Urinary bladder (tissue), 4 donors: ENCODE results near the gene ITLN1. TPM values are rescaled to one million over a fixed set of nuclear protein-coding genes. Genes with fewer than 3 reads are reported as not detected.

Source experiments
- DNase-seq: peaks from one replicate; pipeline ENCODE4 v3.0.0-alpha.2; 2015; ENCODE audit errors: extremely low spot score
- H3K27ac ChIP-seq: one replicate; pipeline ENCODE4 v1.5.1; 2013; ENCODE audit warnings: low read depth, mild to moderate bottlenecking, moderate library complexity
- H3K36me3 ChIP-seq: one replicate; pipeline ENCODE4 v1.6.1; 2013; ENCODE audit warnings: mild to moderate bottlenecking, moderate library complexity; ENCODE audit not compliant: insufficient read depth
- H3K4me1 ChIP-seq: one replicate; pipeline ENCODE4 v1.6.1; 2013; ENCODE audit warnings: mild to moderate bottlenecking, moderate library complexity; ENCODE audit not compliant: insufficient read depth
- H3K4me3 ChIP-seq: one replicate; pipeline ENCODE4 v1.5.1; 2013; ENCODE audit warnings: low read depth, low read length
- WGBS: extraction: QIAGEN DNeasy Blood & Tissue Kit; methylation state at CpG from one replicate; pipeline ENCODE4 v1.1.7; 2013; 5-methylcytosine and 5-hydroxymethylcytosine counted together
- polyA plus RNA-seq: library from polyadenylated mRNA; stranded (reverse); fragments of 200-250 nt; gene quantifications from one replicate; pipeline ENCODE4 v1.2.3, GENCODE V29; 2013
- total RNA-seq: library from RNA; depleted of rRNA; stranded (reverse); fragments of >200 nt; gene quantifications from one replicate; pipeline ENCODE4 v1.2.3, GENCODE V29; 2014
- donor health status: healthy with polysubstance abuse.
- donor health status: healthy.

ITLN1 gene
- total and polyA plus RNA-seq, 2 donors: 0.56 to 3.4 TPM

DNA sequence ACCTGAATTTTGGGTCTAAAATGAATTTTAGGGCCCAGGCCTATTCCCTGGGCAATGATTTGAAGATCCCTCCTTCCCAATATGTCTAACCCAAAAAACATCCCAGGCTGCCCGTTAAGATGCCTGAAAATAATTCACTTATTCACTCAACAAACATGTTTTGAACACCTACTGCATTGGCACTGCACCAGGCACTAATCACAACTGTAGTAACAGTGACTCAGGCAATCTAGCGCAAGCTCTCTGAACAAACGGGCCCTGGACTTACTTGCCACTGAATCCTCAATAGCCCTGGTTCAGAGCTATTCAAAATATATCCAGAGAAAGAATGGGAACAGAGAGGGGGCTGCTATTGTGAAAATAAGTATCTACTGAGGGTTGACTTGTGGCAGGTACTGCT, 26.5 kb downstream of the ITLN1 start:
- Histone ChIP-seq H3K4me1 (no peaks in the 10 kb centered on the region), H3K4me3 (no peak overlapping the region), H3K36me3 (no peaks in the 10 kb centered on the region), H3K27ac (no peak overlapping the region)
- WGBS: 78% methylated on average over 3 of the region's 3 CpGs
- DNase-seq: no peak

DNA sequence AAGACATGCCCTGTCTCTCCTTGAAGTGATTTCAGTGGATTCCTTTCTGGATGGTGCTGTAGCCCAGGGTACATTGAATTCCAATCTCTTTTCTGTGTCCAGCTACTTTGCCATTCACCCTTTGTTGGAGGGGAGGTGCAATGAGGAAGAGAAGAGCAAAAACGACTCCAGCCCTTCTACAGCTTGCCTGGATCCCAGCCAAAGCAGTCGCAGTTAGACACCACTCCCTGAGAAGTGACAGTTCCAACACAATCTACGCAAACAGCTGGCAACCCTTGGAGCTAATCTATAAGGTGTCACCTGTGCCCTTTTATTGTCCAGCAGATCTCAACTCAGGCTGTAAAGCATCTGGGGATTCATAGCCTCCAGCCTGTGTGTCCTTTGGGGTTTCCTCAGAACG, 26.9 kb downstream of the ITLN1 start:
- DNase-seq: no peak
- 35% methylated on average over 4 of the region's 4 CpGs for WGBS
- H3K4me1 ChIP-seq: no peaks in the 10 kb centered on the region
- H3K4me3 ChIP-seq: no peak overlapping the region
- no peaks in the 10 kb centered on the region for H3K36me3 ChIP-seq
- no peak overlapping the region for H3K27ac ChIP-seq

DNA sequence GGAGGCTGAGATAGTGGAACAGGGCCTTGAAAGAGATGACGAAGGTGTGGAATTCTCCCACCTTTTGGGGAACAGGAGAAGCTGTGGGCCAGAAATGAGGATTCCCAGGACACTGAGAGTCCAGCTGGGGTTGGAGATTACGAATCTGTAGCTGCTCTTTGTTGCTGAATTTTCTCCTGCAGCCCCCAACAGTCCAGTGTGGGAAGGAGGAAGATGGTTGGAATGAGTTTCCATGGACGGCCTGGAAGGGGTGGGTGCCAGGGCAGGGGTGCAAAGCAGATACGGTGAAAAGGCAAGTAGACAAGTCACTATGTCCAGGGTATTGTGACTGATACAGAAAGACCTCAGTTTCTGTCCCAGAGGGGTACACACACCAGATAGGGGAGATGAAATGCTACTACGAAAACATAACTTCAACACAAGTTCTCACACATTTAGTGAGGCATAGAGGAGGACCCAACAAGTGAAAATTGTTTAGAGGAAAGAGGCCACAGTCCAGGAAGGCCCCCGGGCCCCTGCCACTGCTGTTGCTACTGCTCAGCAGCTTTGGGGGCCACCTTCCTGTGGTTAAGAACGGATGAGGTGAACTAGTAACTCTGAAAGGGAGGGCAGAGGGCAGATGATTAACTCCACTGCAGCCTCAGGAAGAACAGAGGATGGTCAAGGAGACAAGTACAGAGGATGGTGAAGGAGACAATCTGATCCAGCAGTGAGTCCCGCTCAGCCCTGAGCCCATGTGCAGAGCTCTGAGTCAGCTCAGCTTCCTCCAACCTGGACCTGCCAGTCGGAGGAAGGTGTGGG, 29.6 kb downstream of the ITLN1 start:
- H3K4me3 ChIP-seq: no peak overlapping the region
- DNase-seq: no peak
- H3K4me1 ChIP-seq: no peaks in the 10 kb centered on the region
- H3K36me3 ChIP-seq: no peaks in the 10 kb centered on the region
- 62% methylated on average over 9 of the region's 9 CpGs for WGBS
- no peak overlapping the region for H3K27ac ChIP-seq

DNA sequence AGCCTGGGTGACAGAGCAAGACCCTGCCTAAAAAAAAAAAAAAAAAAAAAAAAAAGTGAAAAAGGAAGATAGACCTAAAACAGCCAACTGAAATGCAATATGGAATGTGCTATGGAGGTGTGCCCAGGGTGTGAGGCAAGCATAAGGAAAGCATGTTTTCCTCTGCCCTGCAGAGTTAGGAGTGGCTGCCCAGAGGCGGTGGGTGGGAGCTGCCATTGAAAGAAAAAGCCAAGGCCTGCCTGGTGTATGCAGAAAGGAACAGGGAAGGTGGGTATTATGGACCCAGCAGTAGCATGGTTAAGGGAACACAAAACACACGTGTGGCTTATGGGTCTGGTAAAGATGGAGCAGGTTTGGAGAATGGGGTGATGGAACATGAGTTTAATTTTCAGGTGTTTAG, 31.2 kb downstream of the ITLN1 start:
- Histone ChIP-seq H3K27ac (no peak overlapping the region), H3K4me3 (no peak overlapping the region), H3K36me3 (no peaks in the 10 kb centered on the region), H3K4me1 (no peaks in the 10 kb centered on the region)
- no peak for DNase-seq
- 86% methylated on average over 2 of the region's 2 CpGs for WGBS

DNA sequence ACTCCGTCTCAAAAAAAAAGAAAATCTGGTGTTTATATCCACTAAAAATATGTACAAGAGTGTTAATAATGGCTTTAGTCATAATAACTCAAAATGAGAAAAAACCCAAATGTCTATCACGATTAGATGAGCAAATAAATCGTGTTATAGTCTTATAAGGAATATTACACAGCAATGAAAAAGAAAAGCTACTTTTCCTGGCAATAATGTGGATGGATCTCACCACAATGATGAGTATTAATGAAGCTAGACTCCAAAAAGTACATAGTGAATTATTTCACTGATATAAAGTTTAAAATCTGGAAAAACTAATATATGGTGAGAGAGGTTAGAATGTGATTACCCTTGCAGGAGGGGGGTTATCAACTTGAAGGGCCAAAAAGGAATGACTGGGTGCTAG, 32.0 kb downstream of the ITLN1 start:
- H3K27ac ChIP-seq: no peak overlapping the region
- no peaks in the 10 kb centered on the region for H3K36me3 ChIP-seq
- DNase-seq: no peak
- 91% methylated on average over 3 of the region's 3 CpGs for WGBS
- no peaks in the 10 kb centered on the region for H3K4me1 ChIP-seq
- H3K4me3 ChIP-seq: no peak overlapping the region

DNA sequence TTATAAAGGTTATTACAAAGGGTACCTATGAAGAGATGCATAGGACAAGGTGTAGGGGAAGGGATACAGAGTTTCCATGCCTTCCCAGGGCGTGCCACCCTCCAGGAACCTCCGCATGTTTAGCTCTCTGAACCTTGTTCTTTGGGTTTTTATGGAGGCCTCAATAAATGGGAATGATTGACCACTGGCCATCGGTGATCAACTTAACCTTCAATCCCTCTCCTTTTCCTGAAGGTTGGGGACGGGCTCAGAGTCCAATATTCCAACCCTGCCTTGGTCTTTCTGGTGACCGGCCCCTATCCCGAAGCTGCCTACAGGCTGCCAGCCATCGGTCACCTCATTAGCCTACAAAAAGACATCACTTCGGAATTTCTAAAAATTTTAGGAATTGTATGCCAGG, 34.0 kb downstream of the ITLN1 start:
- no peak for DNase-seq
- Histone ChIP-seq H3K27ac (no peak overlapping the region), H3K4me3 (no peak overlapping the region), H3K36me3 (no peaks in the 10 kb centered on the region), H3K4me1 (no peaks in the 10 kb centered on the region)
- WGBS: 86% methylated on average over 8 of the region's 8 CpGs

DNA sequence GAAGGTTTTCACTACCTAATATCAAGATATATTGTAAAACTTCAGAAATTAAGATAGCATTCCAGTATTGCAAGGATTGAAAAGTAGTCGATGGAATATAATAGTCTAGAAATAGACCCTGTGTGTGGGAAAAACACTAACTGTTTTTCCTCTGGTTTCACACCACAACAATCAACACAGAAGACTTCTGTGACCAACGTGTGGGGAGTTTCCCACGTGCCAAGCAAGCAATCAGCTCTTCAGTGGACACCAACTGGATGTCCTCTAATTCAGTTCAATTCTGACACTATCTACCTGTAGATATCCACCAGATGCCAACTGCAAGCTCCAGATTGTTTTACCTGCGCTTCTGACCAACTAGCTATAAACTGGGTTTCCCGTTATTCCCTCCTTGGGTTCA, 34.4 kb downstream of the ITLN1 start:
- no peak for DNase-seq
- H3K27ac ChIP-seq: no peak overlapping the region
- H3K4me3 ChIP-seq: no peak overlapping the region
- no peaks in the 10 kb centered on the region for H3K36me3 ChIP-seq
- WGBS: 80% methylated on average over 5 of the region's 5 CpGs
- no peaks in the 10 kb centered on the region for H3K4me1 ChIP-seq

DNA sequence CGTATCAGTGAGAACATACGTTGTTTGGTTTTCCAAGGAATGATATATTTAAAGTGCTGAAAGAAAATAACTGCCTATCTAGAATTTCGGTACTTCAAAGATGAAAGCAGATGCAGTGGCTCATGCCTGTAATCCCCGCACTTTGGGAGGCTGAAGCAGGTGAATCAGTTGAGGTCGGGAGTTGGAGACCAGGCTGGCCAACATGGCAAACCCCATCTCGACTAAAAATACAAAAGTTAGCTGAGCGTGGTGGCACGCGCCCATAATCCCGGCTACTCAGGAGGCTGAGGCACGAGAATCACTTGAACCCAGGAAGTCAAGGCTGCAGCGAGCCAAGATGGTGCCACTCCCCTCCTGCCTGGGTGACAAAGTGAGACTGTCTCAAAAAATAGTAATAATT, 38.7 kb downstream of the ITLN1 start:
- no peak overlapping the region for H3K4me3 ChIP-seq
- no peaks in the 10 kb centered on the region for H3K4me1 ChIP-seq
- H3K27ac ChIP-seq: no peak overlapping the region
- no peaks in the 10 kb centered on the region for H3K36me3 ChIP-seq
- WGBS: 86% methylated on average over 12 of the region's 12 CpGs
- no peak for DNase-seq

DNA sequence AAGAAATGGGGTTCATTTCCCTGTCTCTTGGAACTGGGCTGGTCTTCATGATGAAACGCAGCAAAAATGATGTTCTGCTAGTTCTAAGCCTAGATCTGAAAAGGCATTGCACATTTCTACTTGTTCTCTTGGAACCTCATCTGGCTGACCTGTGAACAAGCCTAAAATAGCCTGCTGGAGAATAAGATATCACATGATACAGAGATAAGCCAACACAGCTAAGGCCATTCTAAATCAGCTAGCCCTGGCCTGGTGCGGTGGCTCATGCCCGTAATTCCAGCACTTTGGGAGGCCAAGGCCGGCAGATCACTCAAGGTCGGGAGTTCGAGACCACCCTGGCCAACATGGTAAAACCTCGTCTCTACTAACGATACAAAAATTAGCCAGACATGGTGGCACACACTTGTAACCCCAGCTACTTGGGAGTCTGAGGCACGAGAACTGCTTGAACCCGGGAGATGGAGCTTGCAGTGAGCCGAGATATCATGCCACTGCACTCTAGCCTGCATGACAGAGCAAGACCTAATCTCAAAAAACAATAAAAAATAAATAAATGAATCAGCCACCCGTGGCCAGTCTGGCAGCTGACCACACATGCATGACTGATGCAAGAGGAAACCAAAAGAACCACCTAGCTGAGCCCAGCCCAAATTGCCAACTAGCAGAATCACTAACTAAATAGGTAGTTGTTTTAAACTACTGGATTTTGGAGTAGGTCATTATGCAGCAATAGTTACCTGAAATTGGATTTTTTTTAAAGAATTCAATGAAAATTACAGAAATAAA, 40.3 kb downstream of the ITLN1 start:
- Histone ChIP-seq H3K27ac (no peak overlapping the region), H3K4me3 (no peak overlapping the region), H3K4me1 (no peaks in the 10 kb centered on the region), H3K36me3 (no peaks in the 10 kb centered on the region)
- DNase-seq: no peak
- 85% methylated on average over 12 of the region's 12 CpGs for whole genome bisulfite sequencing

DNA sequence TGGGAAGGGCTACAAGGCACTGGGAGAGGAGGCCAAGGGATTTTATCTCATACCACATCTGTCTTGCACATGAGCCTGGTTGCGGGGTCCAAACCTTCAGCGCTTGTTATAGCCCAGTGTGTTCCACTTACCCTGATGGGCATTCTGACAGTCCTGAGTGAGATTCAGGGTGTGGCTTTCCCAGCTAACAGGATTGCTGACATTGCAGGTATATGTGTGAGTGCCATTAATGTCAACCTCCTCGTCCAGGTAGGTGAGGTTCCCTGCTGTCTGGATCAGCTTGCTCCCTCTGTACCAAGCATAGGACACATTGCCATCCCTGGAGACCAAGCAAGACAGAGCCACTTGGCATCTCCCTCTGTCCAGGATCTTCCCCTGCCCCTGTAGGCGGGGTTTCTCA, 43.9 kb downstream of the ITLN1 start:
- Histone ChIP-seq H3K4me3 (no peak overlapping the region), H3K27ac (no peak overlapping the region), H3K4me1 (no peaks in the 10 kb centered on the region), H3K36me3 (no peaks in the 10 kb centered on the region)
- WGBS: 87% methylated on average over 4 of the region's 4 CpGs
- DNase-seq: no peak

DNA sequence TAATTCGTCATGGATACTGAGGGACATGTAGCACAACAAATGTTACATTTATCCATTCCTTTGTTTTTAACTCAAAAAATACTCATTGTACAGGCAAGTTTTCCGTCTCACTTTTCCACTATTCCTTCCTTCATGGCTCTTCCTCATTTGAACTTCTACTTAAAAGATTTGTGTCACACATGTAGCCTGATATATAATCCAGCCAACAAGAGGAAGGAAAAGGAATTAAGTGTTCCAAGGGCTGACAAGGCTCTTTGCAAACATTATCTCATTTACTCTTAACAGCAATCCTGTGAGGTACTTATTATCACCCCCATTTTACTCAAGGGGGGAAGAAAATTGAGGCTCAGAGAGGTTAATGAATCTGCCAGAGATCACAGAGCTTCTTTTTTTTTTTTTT, 45.2 kb downstream of the ITLN1 start:
- Histone ChIP-seq H3K36me3 (no peaks in the 10 kb centered on the region), H3K4me3 (no peak overlapping the region), H3K4me1 (no peaks in the 10 kb centered on the region), H3K27ac (no peak overlapping the region)
- no peak for DNase-seq
- WGBS: 69% methylated on average over 2 of the region's 2 CpGs

DNA sequence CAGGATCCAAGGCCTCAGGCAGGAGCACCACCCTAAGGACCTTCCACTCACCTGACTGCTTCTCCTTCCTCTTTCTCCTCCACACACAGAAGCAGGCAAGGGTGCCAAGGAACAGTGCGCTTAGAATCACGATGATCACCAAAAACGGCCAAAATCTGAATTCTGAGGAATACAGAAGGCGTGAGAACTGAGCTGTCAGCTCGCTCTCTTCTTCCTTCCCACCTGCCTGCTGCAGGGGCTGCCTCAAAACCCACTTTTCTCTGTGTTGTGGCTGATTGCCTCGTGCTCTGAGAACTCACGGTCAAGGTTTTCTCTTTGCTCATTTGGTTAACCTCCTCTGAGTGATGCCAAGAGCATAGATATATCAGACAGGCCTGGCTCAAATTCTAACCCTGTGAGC, 46.1 kb downstream of the ITLN1 start:
- Histone ChIP-seq H3K36me3 (no peaks in the 10 kb centered on the region), H3K27ac (no peak overlapping the region), H3K4me1 (no peaks in the 10 kb centered on the region), H3K4me3 (no peak overlapping the region)
- no peak for DNase-seq
- 78% methylated on average over 7 of the region's 7 CpGs for WGBS

DNA sequence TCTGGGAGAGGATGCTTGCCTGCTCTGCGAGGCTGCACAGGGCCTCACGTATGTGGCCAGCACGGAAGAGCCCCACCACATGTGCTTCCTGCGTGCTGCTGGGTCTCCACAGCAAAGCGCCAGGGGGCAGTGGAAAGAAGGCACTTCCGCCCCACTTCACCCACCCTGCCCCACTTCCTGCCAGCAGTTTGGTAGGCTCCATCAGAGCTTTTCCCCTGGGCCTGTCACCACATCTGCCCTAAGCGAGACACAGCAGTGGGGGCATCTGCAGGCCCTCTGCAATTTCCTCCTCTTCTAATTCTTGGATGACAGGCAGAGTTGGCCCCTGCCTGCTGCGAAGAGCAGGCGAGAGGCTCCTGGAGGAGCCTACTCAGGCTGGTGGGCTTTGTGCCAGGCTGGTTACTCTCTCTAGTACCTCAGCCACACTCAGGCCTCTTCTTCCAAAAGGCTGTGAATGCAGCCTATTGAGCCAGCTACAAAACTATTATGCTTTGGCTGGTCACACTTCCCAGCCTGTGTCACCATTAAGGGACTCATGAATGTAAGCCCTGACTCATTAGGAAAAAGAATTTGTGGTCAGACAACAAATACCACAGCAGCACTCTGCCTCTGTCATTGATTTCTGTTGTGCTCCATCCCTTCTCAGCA, 47.3 kb downstream of the ITLN1 start:
- H3K4me1 ChIP-seq: no peaks in the 10 kb centered on the region
- no peak overlapping the region for H3K4me3 ChIP-seq
- H3K36me3 ChIP-seq: no peaks in the 10 kb centered on the region
- whole genome bisulfite sequencing: 54% methylated on average over 9 of the region's 9 CpGs
- no peak for DNase-seq
- H3K27ac ChIP-seq: no peak overlapping the region
